NCI-H1092 (cell line): Measurements from ENCODE around the gene CAMTA1.

Experiments used
- DNase-seq: peaks from one replicate; lab custom pipeline; 2025; lab: John Stamatoyannopoulos, UW

The CAMTA1 gene

DNA sequence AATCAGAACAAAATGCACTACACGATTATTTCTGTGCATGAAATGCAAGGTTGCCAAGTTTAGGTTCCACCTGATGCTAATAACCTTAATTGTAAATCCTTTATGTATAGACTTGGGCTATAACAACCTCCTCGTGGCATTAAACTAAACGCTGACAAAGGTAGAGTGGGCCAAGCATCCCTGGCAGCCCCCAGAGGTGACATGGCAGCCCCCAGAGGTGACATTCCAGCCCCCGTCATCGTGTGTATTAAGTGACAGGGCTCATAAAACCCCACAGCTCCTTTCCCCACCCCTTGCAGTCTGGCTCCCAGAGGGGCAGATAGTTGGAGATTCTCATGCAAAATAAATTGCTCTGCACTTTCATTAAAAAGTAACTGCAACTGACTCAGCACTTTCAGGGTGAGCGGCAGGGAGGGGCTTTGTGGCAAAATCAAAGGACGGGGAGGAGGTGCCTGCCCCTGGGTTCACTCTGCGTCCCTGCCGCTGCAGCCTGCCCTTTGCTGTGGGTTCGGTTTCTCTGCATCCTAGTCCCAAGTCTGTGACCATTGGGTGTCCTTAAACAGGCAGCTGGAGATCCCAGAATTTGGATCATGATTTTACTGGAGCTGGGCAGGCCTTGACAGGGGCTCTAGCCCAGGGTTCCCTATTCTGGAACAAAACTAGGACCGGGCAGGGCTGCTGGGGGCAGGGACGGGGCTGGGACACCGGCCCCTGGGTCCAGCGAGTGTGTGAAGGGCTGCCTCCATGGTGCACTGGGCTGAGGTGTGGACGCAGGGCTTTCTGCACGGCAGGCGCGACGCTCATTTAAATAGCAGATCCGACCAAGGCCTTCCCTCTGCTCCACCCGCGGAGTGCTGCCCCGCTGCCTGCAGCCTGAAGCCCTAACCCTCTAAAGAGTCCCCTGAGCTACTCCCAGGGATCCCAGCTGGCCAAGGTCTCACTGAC is 751.0 kb downstream of the CAMTA1 start:
- no peak for DNase-seq

DNA sequence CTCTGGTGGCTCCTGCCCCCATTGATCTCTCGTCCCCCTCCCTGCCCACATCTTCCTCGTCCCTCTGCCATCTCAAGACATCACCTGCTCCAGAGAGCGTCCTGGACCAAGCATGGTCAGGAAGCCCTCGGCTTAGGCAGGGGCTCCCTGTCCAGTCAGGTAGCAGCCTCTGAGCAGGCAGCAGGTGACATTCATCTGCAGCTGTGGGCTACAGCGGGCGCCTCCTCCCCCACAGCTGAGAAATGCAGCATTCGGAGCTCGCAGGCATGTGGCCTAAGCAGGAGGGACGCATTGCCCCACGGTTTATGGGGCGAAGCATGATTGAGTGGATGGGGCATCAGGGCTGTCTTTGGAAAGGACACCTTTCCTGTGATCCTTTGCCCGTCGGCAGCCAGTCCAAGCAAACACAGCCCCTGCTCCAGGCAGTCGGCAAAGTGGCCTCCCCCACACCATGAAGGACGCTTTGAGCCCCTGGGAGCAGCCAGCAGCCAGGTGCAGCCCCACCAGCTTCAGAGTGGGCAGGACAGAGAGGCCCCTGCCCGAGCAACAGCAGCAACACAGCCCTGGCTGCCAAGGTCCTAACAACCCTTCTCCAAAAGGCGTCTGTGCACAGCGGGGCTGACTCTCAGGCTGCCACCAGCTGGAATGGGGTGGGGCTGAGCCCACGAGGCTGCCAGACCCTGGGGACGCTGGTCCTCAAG is 751.8 kb downstream of the CAMTA1 start:
- DNase-seq: peak; percentile 68

DNA sequence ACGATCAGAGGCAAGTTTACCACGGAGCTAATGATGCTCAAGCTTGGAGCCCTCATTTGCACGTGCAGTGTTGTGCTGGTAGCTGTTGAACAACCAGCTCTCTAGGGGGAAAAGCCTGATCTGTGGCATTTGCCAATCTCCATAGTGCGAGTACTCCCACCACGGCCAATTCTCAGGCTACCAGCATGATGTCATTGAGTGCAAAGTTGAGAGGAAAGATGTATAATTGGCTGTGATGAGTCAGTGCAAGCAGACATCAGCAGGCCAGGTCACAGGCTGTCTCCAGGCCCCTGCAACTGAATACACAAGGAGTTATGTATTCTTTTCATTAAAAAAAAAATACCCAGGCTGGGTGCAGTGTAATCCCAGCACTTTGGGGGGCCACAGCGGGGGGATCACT is 752.8 kb downstream of the CAMTA1 start:
- DNase-seq: no peak

DNA sequence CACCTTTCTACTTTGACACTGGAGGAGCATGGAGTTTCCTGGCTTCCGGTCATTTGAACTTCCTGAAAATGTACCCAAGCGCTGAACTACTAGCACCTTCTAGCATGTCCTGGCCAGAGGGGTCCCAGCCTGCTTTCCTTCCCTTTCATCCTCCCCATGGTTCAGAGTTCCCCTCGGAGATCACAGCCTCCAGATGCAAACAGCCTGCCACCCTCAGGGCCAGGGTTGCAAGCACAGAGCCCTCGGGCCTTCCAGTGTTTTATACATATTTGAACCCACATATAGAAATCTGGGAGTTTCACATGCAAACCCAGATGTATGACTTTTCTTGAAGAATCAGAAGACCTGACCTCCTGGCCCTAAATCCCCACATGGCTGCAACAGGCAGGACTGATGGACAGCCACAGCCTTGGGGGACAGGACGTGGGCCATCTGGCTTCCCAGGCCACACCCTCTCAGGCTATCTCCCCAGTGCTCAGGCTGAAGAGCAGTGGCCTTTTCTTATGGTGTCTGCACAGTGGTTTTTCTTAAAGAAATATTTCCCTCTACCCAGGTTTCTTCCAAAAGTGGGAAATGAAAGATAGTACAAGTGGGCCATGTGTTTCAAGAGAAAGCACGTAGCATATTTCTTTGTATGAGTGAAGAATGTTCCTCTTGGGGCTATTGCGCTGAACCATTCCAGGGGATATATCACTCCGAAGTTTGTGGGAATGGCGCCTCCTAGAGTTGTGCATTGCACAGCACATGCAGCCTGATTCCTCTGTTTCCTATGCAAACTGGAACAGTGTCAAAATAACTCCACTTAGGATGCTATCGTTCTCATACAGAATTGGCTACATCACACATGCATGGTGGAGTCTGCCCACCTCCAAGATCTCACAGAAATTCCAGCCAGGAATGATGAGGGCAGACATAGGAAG is 753.9 kb downstream of the CAMTA1 start:
- no peak for DNase-seq

- no peak for DNase-seq
Measured at GRCh38 chr1:7539769-7540175, 754.5 kb downstream of the CAMTA1 start.

DNA sequence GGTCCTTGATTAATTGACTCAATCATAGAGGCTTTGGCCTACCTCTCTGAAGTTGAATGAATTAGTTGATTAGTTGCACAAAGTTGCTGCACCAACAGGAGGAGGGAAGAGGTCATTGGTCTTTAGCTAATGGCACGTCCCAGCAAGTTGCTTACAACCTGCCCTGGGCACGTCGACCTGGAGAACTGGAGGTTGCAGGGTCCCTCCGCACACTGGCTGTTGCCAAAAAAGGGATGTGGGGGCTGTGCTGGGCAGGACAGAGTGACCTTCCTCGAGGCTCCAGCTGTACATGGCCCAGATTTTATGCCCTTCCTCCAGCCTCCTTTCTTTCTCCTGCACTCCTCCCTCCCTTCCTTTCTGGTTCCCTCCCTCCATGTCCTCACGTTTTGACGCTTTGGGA is 755.6 kb downstream of the CAMTA1 start:
- DNase-seq: no peak

DNA sequence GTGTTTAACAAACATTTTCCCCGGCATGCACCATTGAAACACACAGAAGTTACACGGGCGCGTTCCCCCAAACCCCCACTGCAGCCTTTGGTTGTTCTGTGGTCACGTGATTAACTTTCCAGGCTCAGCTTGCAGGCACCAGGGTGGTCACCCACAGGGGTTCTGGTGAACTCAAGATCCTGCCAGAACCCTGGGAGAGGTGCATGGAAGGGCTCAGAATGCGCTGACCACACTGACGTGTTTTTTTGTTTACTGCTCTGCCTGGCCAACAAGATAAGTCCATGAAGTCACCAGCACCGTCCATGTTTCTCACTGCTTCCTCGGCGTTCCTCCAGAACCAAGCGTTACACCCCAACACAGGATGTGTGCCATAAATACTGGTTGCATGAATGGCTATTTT is 756.4 kb downstream of the CAMTA1 start:
- no peak for DNase-seq

DNA sequence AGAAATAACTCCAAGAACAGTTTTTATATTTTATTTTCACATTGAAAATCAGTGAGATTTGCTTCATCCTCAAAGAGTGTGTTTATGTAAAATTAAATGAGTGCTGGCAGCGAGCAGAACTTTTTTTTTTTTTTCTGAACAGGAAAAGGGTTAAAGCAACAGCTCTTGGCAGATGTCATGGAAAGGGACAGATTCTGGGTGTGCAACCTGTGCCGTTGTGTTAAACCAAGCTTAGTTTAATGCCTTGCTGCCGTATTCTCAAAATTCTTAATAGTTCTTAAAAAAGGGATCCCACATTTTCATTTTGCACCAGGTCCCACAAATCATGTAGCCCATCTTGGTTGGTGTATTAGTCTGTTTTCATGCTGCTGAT is 758.5 kb downstream of the CAMTA1 start:
- no peak for DNase-seq

DNA sequence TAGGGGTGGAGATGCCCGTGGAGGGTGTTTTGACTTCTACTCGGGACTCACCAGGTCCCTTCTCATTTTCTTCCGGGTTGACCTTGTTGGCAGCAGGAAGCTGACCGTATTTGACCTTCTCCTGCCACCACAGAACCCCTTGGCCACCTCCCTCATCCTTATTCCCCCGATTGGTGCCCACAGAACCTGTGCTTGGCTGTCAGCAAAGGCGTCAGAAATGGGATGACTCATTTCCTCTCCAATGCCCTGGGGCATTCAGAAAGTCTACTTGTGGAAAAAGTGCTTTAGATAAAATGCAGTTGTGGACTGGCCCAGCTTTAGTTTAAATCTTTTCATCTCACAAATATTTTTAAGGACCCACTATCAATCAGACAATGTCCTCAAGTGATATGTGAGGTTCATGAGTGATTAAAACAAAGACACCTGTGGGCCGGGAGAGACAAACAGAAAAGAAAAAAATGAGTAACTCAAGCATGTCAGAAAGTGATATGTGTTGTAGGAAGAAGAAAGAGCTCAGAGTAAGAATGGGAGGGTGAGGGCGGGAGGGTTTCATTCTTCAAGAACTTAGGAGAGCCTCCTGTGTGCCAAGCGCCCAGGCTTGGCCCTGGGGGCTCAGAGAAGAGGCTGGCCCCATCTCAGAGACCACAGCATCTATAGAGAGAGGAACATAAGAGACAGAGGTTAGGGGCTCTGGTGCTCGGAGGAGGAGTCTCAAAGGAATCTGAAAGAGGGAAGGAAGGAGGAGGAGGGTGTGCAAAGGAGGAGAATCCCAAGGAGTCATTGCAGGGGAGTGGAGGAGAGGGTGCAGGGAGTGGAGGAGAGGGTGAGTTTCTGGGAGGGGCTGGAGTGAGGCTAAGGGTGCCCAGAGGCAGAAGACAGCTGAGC is 764.3 kb downstream of the CAMTA1 start:
- DNase-seq: no peak

- no peak for DNase-seq
Measured at GRCh38 chr1:7550261-7550865, 765.1 kb downstream of the CAMTA1 start.

DNA sequence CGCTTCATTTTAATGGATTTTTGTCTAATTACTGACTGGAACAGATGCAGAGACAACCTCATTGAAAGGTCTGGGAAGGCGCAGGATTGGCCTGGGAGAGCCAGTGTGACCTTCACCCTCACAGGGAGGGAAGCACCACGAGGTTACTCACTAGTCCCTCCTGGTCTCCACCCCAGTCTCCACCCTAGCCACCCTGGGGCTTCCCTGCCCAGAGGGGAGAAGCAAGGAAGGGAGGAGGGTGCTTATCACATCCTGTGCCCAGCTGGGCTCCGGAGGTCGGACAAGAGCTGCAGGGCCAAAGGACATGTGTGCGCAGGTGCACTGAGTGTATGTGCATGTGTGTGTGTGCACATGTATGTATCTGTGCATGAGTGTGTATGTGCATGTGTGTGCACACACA is 765.7 kb downstream of the CAMTA1 start:
- DNase-seq: no peak

- no peak for DNase-seq
Measured at GRCh38 chr1:7551442-7551841, 766.2 kb downstream of the CAMTA1 start.

- no peak for DNase-seq
Measured at GRCh38 chr1:7552402-7552801, 767.1 kb downstream of the CAMTA1 start.

GRCh38 chr1:7553042-7553690 is 767.9 kb downstream of the CAMTA1 start:
- DNase-seq: no peak

- DNase-seq: no peak
Measured at GRCh38 chr1:7554385-7555235, 769.4 kb downstream of the CAMTA1 start.

DNA sequence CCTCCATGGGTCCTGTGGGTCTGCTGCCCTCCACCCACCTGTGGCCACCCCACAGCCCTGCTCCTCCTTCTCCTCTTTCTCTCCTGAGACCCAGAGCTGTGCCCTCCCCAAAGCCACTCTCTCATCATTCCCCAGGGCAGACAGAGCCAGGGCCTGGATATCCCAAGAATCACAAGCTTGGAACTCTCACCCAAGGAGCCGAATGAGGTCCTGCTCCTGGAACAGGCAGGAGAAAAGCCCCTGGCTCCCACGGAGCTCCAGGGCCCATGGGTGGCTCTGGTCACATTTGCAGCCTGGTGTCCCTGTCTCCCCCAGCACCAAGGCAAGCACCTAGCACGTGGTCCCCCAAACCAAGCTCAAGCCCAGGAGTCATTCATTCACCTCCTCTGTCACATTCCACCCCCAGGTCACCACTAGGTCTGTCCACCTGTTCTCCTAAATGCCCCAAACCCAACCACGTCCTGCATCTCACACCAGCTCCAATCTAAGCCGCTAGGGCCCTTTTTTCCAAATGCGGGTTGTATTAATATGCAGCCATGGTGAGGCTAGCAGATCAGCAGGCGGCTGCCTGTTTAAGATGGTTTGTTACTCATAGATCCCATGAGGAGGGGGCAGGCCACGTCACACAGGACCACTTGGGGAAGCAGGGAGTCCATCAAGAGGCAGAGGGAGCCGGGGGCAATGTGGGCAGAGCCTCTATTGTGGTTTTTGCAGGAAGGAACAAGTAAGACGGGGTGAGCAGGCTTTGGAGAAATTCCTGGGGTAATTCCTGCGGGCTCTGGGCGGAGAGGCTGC is 770.3 kb downstream of the CAMTA1 start:
- DNase-seq: no peak

DNA sequence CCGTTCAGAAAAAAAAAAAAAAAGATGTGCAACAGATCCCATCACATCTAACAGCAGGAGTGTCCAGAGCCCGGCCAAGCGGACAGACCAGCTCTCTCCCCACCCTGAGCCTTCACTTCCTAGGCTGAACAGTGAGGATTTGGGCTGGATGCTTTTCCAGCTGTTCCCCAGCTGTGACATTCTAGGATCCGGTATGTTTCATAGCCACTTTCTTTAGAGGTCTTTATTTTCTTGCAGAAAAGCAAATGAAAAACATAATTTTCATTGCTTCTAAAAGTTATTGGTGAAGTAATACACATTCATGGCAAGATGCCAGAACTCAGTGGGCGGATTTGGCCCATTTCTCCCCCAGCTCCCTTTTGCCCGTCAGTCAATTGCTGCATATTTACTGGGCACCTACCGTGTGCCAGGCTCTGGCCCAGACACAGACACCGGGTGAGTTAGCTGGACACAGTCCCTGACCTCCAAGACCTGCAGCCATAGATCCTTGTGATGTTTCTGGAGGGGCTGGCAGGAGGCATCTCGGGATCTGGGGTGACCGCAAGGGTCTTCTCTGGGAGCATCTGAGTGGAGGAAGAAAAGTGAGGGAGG is 772.1 kb downstream of the CAMTA1 start:
- no peak for DNase-seq

GRCh38 chr1:7558041-7558461 is 772.8 kb downstream of the CAMTA1 start:
- DNase-seq: no peak
